Measurements from ENCODE around the gene LIN28A.
"Not testable (repeated sequence)": the region's sequence is repeated elsewhere in the genome, so short reads cannot be mapped to it uniquely, and the experiment has no call there.

The LIN28A gene

DNA sequence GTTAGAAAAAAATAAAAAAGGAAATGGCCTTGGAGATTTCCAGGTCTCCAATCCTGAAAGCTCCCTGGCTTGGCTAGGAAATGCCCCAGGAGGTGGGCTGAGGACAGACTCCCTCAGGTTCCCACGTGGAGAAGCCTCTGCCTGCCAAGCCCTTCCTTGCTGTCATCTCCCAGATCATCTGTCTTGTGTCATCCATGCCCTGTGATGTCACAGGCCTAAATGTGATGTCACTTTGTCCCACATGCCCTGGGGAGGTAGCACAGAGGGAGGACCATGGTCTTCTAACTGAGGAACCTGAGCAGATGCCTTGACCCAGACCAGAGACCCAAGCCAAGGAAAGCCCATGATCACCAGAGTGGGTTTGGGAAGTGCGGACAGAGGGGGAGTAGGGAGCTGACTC lies 36.3 kb upstream of the LIN28A start:
- H3K9me3 Mint-ChIP-seq; H3K27ac Mint-ChIP-seq; intact Hi-C loops (cut with micrococcal nuclease); H3K4me3 Mint-ChIP-seq; H3K36me3 Mint-ChIP-seq (ENCODE audit: low read depth): not testable (repeated sequence)
- Mint-ChIP-seq H3K4me1 (ENCODE audit: low read depth) (peaks cover 55% of the 10 kb centered on the region), H3K27me3 (peaks cover 25% of the 10 kb centered on the region)

- intact Hi-C loops (cut with micrococcal nuclease): no loop called here
- Mint-ChIP-seq H3K9me3 (no peaks in the 10 kb centered on the region), H3K27me3 (peaks cover 23% of the 10 kb centered on the region), H3K4me3 (no peak overlapping the region), H3K36me3 (ENCODE audit: low read depth) (no peaks in the 10 kb centered on the region), H3K4me1 (ENCODE audit: low read depth) (peaks cover 55% of the 10 kb centered on the region), H3K27ac (no peak overlapping the region)
Measured at GRCh38 chr1:26375081-26375480, 35.5 kb upstream of the LIN28A start.

- Mint-ChIP-seq H3K27me3 (peaks cover 17% of the 10 kb centered on the region), H3K9me3 (no peaks in the 10 kb centered on the region), H3K4me1 (ENCODE audit: low read depth) (peaks cover 59% of the 10 kb centered on the region), H3K27ac (no peak overlapping the region), H3K36me3 (ENCODE audit: low read depth) (no peaks in the 10 kb centered on the region), H3K4me3 (no peak overlapping the region)
- intact Hi-C loops (cut with micrococcal nuclease): no loop called here
Measured at GRCh38 chr1:26376050-26376449, 34.6 kb upstream of the LIN28A start.

DNA sequence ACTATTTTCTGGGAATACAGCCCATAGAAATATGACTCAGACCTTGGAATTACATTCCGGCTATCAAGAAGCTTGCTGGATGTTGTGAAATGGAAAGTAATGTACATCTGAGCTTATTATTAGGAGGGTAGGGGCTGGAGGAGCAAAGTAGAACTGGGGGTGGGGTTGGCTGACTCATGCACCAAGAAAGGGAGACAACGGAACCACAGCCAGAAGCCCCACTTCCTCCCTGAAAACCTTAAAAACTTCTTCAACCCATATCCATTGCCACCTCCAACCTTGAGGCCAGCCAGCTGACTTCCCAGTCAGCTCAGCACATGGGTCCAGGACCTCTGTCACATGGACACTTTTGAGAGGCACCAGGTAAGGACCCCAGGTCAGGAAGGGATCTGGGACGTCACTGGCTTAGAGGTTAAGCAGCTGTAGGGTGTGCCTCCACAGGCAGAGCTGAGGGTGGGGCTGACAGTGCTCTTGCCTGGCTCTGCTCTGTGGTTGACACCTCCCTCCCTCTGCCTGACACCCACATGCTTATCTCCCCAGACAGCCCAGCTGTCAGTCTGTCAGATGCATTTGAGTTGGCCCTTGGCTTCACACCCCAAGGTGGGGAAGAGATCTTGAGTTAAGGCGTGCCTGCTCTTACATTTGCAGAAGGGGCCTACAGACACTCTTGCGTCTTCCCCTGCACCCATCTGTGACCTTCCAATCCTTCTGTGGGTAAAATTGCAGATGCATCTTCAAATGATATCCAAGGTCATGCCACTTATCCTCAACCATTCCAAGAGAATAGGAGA lies 32.3 kb upstream of the LIN28A start:
- intact Hi-C loops (cut with micrococcal nuclease): no loop called here
- peaks cover 15% of the 10 kb centered on the region for H3K27me3 Mint-ChIP-seq
- peaks cover 55% of the 10 kb centered on the region for H3K4me1 Mint-ChIP-seq (ENCODE audit: low read depth)
- H3K36me3 Mint-ChIP-seq (ENCODE audit: low read depth): no peaks in the 10 kb centered on the region
- H3K4me3 Mint-ChIP-seq: peak overlapping the region; percentile 50
- no peaks in the 10 kb centered on the region for H3K9me3 Mint-ChIP-seq
- H3K27ac Mint-ChIP-seq: peak overlapping the region; percentile 91

- Mint-ChIP-seq H3K36me3 (ENCODE audit: low read depth) (no peaks in the 10 kb centered on the region), H3K27ac (peak overlapping the region; percentile 91), H3K9me3 (no peaks in the 10 kb centered on the region), H3K27me3 (peaks cover 12% of the 10 kb centered on the region), H3K4me3 (no peak overlapping the region), H3K4me1 (ENCODE audit: low read depth) (peaks cover 49% of the 10 kb centered on the region)
- intact Hi-C loops (cut with micrococcal nuclease): no loop called here
Measured at GRCh38 chr1:26378879-26379251, 31.8 kb upstream of the LIN28A start.

GRCh38 chr1:26384076-26384475 lies 26.5 kb upstream of the LIN28A start:
- H3K4me3 Mint-ChIP-seq: no peak overlapping the region

GRCh38 chr1:26385063-26385462 lies 25.6 kb upstream of the LIN28A start:
- H3K4me3 Mint-ChIP-seq: peak overlapping the region; percentile 64
- H3K9me3 Mint-ChIP-seq; H3K36me3 Mint-ChIP-seq (ENCODE audit: low read depth); H3K27ac Mint-ChIP-seq: not testable (repeated sequence)
- H3K27me3 Mint-ChIP-seq: peaks cover 25% of the 10 kb centered on the region
- intact Hi-C loops (cut with micrococcal nuclease): loop anchor here (10.0 kb wide), 1 partner anchor 210 kb away; the partner anchor contains the start of genes CNKSR1 and ZNF593OS
- peaks cover 16% of the 10 kb centered on the region for H3K4me1 Mint-ChIP-seq (ENCODE audit: low read depth)

More at GRCh38 chr1:26384076-26384475, 26.5 kb upstream of the LIN28A start:
- no peak overlapping the region for H3K27ac Mint-ChIP-seq
- intact Hi-C loops (cut with micrococcal nuclease): loop anchor here (10.0 kb wide), 1 partner anchor 209 kb away; the partner anchor contains the start of genes CNKSR1 and ZNF593OS
- no peaks in the 10 kb centered on the region for H3K36me3 Mint-ChIP-seq (ENCODE audit: low read depth)
- H3K9me3 Mint-ChIP-seq: no peaks in the 10 kb centered on the region
- H3K4me1 Mint-ChIP-seq (ENCODE audit: low read depth): peaks cover 16% of the 10 kb centered on the region
- peaks cover 17% of the 10 kb centered on the region for H3K27me3 Mint-ChIP-seq

- H3K27me3 Mint-ChIP-seq: peaks cover 34% of the 10 kb centered on the region
- no peak overlapping the region for H3K27ac Mint-ChIP-seq
- H3K36me3 Mint-ChIP-seq (ENCODE audit: low read depth): no peaks in the 10 kb centered on the region
- H3K4me3 Mint-ChIP-seq: no peak overlapping the region
- H3K9me3 Mint-ChIP-seq: no peaks in the 10 kb centered on the region
- intact Hi-C loops (cut with micrococcal nuclease): loop anchor here (10.0 kb wide), 1 partner anchor 213 kb away; the partner anchor contains the start of genes CNKSR1 and ZNF593OS
- peaks cover 18% of the 10 kb centered on the region for H3K4me1 Mint-ChIP-seq (ENCODE audit: low read depth)
Measured at GRCh38 chr1:26387447-26387846, 23.2 kb upstream of the LIN28A start.

DNA sequence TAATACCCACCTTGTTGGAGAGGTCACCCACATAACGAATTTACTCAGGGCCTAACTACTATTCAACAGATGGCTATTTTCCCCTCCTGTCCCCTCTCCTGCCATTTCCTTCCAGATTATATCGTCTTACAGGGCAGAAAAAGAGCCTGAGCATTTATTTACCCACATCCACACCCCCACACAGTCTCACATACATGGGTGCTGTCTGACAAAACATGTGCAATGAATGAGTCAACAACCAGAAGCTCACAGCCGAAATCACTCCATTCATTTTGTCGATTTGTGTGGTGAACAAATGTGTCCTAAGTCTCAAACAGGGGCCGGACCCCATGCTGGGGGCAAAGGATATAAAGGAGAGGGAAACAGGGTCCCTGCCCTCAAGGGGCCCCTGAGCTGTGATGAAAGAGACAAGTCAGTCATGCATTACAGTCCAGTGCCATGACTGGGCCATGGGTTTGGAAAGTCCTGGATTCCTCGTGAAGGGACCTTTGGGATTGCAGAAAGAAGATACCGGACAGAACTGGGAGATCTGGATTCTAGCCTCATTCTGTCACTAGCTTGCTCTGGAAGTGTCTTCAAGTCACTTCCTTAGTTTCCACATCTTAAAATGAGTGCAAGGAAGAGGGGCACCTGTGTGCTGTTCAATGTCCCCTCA lies 21.7 kb upstream of the LIN28A start:
- no peak overlapping the region for H3K4me3 Mint-ChIP-seq
- H3K27ac Mint-ChIP-seq: no peak overlapping the region
- H3K36me3 Mint-ChIP-seq (ENCODE audit: low read depth): no peaks in the 10 kb centered on the region
- H3K9me3 Mint-ChIP-seq: no peaks in the 10 kb centered on the region
- peaks cover 40% of the 10 kb centered on the region for H3K27me3 Mint-ChIP-seq
- peaks cover 30% of the 10 kb centered on the region for H3K4me1 Mint-ChIP-seq (ENCODE audit: low read depth)
- intact Hi-C loops (cut with micrococcal nuclease): loop anchor here (10.0 kb wide), 1 partner anchor 214 kb away; the partner anchor contains the start of genes CNKSR1 and ZNF593OS

DNA sequence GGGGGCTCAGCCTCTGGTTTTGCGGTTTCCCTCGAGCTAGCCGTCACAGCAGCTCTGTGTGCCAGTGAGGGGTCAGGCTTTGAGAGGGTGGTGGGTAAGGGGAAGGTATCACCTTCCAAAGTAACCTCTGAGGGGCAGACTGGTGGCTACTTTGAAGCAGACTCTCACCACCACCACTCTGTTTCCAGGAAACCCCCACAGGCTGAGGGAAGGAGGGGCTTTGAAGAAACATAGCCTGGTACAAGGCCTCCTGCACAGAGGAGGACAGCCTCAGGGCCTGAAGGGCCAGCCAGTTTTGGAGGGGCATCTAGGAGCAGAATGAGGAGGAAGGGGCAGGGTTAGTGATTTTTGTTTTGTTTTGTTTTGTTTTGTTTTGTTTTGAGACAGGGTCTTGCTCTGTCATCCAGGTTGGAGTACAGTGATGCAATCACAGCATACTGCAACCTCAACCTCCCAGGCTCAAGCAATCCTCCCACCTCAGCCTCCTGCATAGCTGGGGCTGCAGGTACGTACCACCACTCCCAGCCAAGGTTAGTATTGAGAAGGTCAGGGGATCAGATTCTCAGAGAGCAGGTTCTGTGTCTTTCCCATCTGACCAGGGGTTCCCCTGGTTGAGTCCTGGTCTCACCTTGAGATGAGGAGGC lies 20.9 kb upstream of the LIN28A start:
- intact Hi-C loops (cut with micrococcal nuclease): loop anchor here (10.0 kb wide), 2 partner anchors 115 to 215 kb away; partner anchors contain the start of genes CNKSR1 and ZNF593OS
- Mint-ChIP-seq H3K4me3 (no peak overlapping the region), H3K9me3 (no peaks in the 10 kb centered on the region), H3K27ac (peak overlapping the region; percentile 39), H3K4me1 (ENCODE audit: low read depth) (peaks cover 30% of the 10 kb centered on the region), H3K27me3 (peaks cover 40% of the 10 kb centered on the region), H3K36me3 (ENCODE audit: low read depth) (no peaks in the 10 kb centered on the region)

GRCh38 chr1:26391450-26391849 lies 19.2 kb upstream of the LIN28A start:
- no peaks in the 10 kb centered on the region for H3K9me3 Mint-ChIP-seq
- H3K4me3 Mint-ChIP-seq: no peak overlapping the region
- H3K27me3 Mint-ChIP-seq: peaks cover 40% of the 10 kb centered on the region
- intact Hi-C loops (cut with micrococcal nuclease): loop anchor here (10.0 kb wide), 1 partner anchor 117 kb away; no protein-coding TSS in a partner anchor
- no peaks in the 10 kb centered on the region for H3K36me3 Mint-ChIP-seq (ENCODE audit: low read depth)
- H3K27ac Mint-ChIP-seq: no peak overlapping the region
- peaks cover 21% of the 10 kb centered on the region for H3K4me1 Mint-ChIP-seq (ENCODE audit: low read depth)

DNA sequence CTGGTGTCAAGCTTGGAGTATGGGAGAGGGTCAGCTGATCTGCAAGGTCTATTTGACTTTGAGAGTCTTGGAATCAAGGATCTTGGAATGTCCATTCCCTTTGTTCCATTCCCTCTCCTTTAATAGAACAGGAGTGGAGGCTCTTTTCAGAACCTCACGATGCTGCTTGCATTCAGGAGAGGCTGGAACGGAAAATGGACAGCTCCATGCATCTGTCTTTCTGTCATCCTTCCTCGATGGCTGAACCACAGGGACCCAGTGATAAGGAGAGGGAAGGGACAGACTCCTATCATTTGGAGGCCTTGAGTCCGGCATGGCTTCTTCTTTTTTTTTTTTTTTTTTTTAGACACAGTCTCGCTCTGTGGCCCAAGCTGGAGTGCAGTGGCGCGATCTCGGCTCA lies 14.9 kb upstream of the LIN28A start:
- intact Hi-C loops (cut with micrococcal nuclease): loop anchor here (10.0 kb wide), 1 partner anchor 121 kb away; no protein-coding TSS in a partner anchor
- no peaks in the 10 kb centered on the region for H3K36me3 Mint-ChIP-seq (ENCODE audit: low read depth)
- H3K4me3 Mint-ChIP-seq: no peak overlapping the region
- no peaks in the 10 kb centered on the region for H3K9me3 Mint-ChIP-seq
- H3K27me3 Mint-ChIP-seq: peaks cover 26% of the 10 kb centered on the region
- peaks cover 21% of the 10 kb centered on the region for H3K4me1 Mint-ChIP-seq (ENCODE audit: low read depth)
- no peak overlapping the region for H3K27ac Mint-ChIP-seq

- no peak overlapping the region for H3K27ac Mint-ChIP-seq
Measured at GRCh38 chr1:26399034-26399433, 11.6 kb upstream of the LIN28A start.

DNA sequence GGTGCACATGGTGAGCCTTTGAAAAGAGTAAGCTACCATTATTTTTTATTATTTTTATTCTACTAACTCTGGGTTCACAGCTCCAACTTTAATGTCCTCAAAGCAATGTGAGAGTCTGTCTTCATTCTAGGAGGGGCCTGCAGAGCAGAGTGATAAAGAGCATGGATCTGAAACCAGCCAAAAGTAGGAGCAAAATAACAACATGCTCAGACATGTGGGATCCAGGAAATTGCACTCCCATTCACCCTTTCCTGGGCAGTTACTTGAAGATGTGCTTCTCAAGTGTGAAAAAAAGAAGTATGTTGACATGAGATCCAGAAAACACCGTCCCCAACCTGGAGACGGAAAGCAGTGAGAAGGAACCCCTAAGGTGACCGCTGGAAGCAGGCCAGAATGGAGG lies 8.7 kb upstream of the LIN28A start:
- Mint-ChIP-seq H3K36me3 (ENCODE audit: low read depth) (no peaks in the 10 kb centered on the region), H3K27me3 (peaks cover 41% of the 10 kb centered on the region), H3K9me3 (no peaks in the 10 kb centered on the region), H3K4me1 (ENCODE audit: low read depth) (no peaks in the 10 kb centered on the region), H3K27ac (no peak overlapping the region), H3K4me3 (no peak overlapping the region)
- intact Hi-C loops (cut with micrococcal nuclease): no loop called here

More at GRCh38 chr1:26399034-26399433, 11.6 kb upstream of the LIN28A start:
- H3K27me3 Mint-ChIP-seq: peaks cover 35% of the 10 kb centered on the region
- H3K4me1 Mint-ChIP-seq (ENCODE audit: low read depth): no peaks in the 10 kb centered on the region
- no peaks in the 10 kb centered on the region for H3K9me3 Mint-ChIP-seq
- intact Hi-C loops (cut with micrococcal nuclease): loop anchor here (10.0 kb wide), 1 partner anchor 124 kb away; no protein-coding TSS in a partner anchor
- no peak overlapping the region for H3K4me3 Mint-ChIP-seq
- no peaks in the 10 kb centered on the region for H3K36me3 Mint-ChIP-seq (ENCODE audit: low read depth)
